GM23338 (cell line): ENCODE measurements around the gene SLCO3A1.

Source experiments
- CTCF ChIP-seq, 2 experiments: fragments of 200-600 bp in 1 of 2; sonication (generic) in 1 of 2; conservative IDR thresholded peaks; 2 replicates each; pipeline versions ENCODE4 v1.5.1 to v1.6.1; 2016 to 2017; ENCODE audit warnings: antibody characterized with exemption in 2 of 2, low read depth in 2 of 2, mild to moderate bottlenecking in 2 of 2, moderate library complexity in 1 of 2
- EZH2 ChIP-seq: fragments of 200-600 bp; sonication (generic); IDR thresholded peaks from one replicate; pipeline ENCODE4 v1.8.0; 2017; ENCODE audit warnings: antibody characterized with exemption, mild to moderate bottlenecking, low read depth; ENCODE audit not compliant: unreplicated experiment
- EZH2phosphoT487 ChIP-seq: fragments of 200-600 bp; sonication (generic); IDR thresholded peaks from one replicate; pipeline ENCODE4 v1.8.1; 2018; ENCODE audit warnings: antibody characterized with exemption; ENCODE audit not compliant: unreplicated experiment
- NANOG ChIP-seq: IDR thresholded peaks from 2 replicates; pipeline ENCODE4 v1.6.1; 2016; ENCODE audit warnings: antibody characterized with exemption, borderline replicate concordance

- no peak for TF ChIP-seq CTCF (conservative IDR thresholded peaks at IDR 0.05; ENCODE audit: low read depth in 2 of 2)
- no peak for TF ChIP-seq EZH2
- TF ChIP-seq EZH2phosphoT487: no peak
- no peak for TF ChIP-seq NANOG
Measured at GRCh38 chr15:91988071-91988470, 134.6 kb downstream of the SLCO3A1 start.
